Right kidney (tissue), 1 donor: ENCODE data around the gene DTWD1.
"Not testable (repeated sequence)": the region's sequence is repeated elsewhere in the genome, so short reads cannot be mapped to it uniquely, and the experiment has no call there.

Source experiments
- DNase-seq: peaks from one replicate; pipeline ENCODE4 v3.0.0-alpha.2; 2016

DTWD1 gene

GRCh38 chr15:49645277-49645676 is 24.4 kb downstream of the DTWD1 start:
- no peak for DNase-seq

GRCh38 chr15:49645941-49646340 is 25.1 kb downstream of the DTWD1 start:
- no peak for DNase-seq

GRCh38 chr15:49646891-49647290 is 26.0 kb downstream of the DTWD1 start:
- DNase-seq: no peak

GRCh38 chr15:49649987-49650386 is 29.1 kb downstream of the DTWD1 start:
- no peak for DNase-seq

- DNase-seq: no peak
Observed at GRCh38 chr15:49650676-49651075, 29.8 kb downstream of the DTWD1 start.

GRCh38 chr15:49652922-49653321 is 32.1 kb downstream of the DTWD1 start:
- DNase-seq: no peak

GRCh38 chr15:49656734-49657133 is 35.9 kb downstream of the DTWD1 start:
- no peak for DNase-seq

GRCh38 chr15:49664716-49665115 is 43.9 kb downstream of the DTWD1 start:
- DNase-seq: no peak

- not testable (repeated sequence) for DNase-seq
Observed at GRCh38 chr15:49666486-49666885, 45.6 kb downstream of the DTWD1 start.

- no peak for DNase-seq
Observed at GRCh38 chr15:49669288-49669687, 48.4 kb downstream of the DTWD1 start.

GRCh38 chr15:49673861-49674260 is 53.0 kb downstream of the DTWD1 start:
- no peak for DNase-seq

GRCh38 chr15:49674370-49674769 is 53.5 kb downstream of the DTWD1 start:
- DNase-seq: no peak

GRCh38 chr15:49675041-49675440 is 54.2 kb downstream of the DTWD1 start:
- DNase-seq: no peak

- DNase-seq: no peak
Observed at GRCh38 chr15:49678655-49679054, 57.8 kb downstream of the DTWD1 start.

- no peak for DNase-seq
Observed at GRCh38 chr15:49686599-49686998, 65.8 kb downstream of the DTWD1 start.

GRCh38 chr15:49688135-49688790 is 67.4 kb downstream of the DTWD1 start:
- DNase-seq: no peak

- no peak for DNase-seq
Observed at GRCh38 chr15:49692514-49693090, 71.8 kb downstream of the DTWD1 start.

- DNase-seq: no peak
Observed at GRCh38 chr15:49693498-49693897, 72.7 kb downstream of the DTWD1 start.

- DNase-seq: no peak
Observed at GRCh38 chr15:49696433-49696832, 75.6 kb downstream of the DTWD1 start.

- no peak for DNase-seq
Observed at GRCh38 chr15:49697121-49697520, 76.3 kb downstream of the DTWD1 start.

GRCh38 chr15:49702982-49703381 is 82.1 kb downstream of the DTWD1 start:
- not testable (repeated sequence) for DNase-seq
